NB4 (cell line): ENCODE data around the gene AWAT2.

ENCODE experiments used
- DNase-seq: peaks from one replicate; pipeline ENCODE4 v3.0.0; 2010; ENCODE audit warnings: low read depth
- H3K4me3 ChIP-seq: one replicate; pipeline ENCODE4 v1.5.1; 2011; ENCODE audit warnings: mild to moderate bottlenecking, low read depth, low read length, moderate library complexity
- MYC ChIP-seq: IDR thresholded peaks from 2 replicates; pipeline ENCODE4 v1.6.1; 2011; ENCODE audit warnings: low read depth, low read length
- POLR2A ChIP-seq: IDR thresholded peaks from 2 replicates; pipeline ENCODE4 v1.6.1; 2011; ENCODE audit warnings: mild to moderate bottlenecking; ENCODE audit not compliant: insufficient read length; ENCODE audit errors: extremely low read depth
- TF ChIP-seq, protein P1 (sequence below): IDR thresholded peaks from 2 replicates; pipeline ENCODE4 v1.6.1; 2011; ENCODE audit warnings: low read depth, low read length
- TF ChIP-seq, protein P2 (sequence below): IDR thresholded peaks from one replicate; pipeline ENCODE4 v1.5.1; 2012; ENCODE audit warnings: low read depth, low read length

Gene AWAT2

DNA sequence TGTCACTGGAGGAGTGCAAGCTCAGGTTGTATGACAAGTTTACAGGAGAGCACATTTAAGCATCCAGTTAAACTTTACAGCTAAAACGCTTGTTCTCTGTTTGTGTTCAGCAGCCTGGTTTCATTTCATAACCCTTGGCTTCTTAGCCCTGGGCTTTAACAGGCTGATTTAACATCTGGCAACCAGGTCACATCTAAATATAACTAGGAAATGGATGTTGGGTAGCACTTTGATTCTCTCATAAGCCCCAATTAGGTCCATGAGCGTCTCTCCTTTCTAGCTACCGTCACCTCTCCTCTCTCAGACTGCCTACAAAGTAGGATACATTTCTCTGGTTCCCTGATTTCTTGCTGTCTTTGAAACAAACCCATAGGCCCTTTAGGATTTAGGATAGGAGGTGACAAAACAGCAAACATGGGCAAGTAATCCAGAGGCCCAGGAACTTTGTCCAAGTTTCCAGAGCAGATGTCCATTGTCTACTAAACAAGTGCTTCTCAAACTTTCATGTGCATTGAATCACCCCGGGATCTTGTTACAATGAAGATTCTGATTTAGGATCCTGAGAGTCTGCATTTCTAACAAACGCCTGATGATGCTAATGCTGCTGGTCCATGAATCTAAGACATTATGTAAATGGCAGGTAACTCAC is 35.0 kb upstream of the AWAT2 start:
- TF ChIP-seq, protein P1, sequence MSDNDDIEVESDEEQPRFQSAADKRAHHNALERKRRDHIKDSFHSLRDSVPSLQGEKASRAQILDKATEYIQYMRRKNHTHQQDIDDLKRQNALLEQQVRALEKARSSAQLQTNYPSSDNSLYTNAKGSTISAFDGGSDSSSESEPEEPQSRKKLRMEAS = no peak
- TF ChIP-seq, protein P2, sequence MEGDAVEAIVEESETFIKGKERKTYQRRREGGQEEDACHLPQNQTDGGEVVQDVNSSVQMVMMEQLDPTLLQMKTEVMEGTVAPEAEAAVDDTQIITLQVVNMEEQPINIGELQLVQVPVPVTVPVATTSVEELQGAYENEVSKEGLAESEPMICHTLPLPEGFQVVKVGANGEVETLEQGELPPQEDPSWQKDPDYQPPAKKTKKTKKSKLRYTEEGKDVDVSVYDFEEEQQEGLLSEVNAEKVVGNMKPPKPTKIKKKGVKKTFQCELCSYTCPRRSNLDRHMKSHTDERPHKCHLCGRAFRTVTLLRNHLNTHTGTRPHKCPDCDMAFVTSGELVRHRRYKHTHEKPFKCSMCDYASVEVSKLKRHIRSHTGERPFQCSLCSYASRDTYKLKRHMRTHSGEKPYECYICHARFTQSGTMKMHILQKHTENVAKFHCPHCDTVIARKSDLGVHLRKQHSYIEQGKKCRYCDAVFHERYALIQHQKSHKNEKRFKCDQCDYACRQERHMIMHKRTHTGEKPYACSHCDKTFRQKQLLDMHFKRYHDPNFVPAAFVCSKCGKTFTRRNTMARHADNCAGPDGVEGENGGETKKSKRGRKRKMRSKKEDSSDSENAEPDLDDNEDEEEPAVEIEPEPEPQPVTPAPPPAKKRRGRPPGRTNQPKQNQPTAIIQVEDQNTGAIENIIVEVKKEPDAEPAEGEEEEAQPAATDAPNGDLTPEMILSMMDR = no peak
- TF ChIP-seq POLR2A = no peak
- TF ChIP-seq MYC = no peak
- DNase-seq = no peak
- H3K4me3 ChIP-seq = no peak overlapping the region

DNA sequence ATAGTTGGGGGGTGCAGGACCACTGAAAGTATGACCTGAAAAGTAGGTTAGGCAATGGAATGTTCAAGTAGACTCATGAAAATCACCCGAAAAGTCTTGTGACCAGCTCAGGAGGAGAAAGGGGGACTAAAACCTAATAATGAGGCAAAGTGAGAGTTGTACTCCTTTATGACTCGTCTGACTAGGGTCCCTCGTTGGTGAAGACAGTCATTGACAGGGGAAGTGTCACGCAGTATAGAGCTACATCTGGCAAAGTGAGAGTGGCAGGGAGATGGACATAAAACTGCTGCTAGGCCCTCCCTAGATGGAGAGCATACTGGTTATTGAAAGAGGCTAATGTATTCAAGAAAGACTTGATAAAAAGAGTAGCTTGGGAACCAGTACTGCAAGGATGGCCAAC is 33.0 kb upstream of the AWAT2 start:
- no peak for TF ChIP-seq POLR2A
- no peak for DNase-seq
- no peak overlapping the region for H3K4me3 ChIP-seq

DNA sequence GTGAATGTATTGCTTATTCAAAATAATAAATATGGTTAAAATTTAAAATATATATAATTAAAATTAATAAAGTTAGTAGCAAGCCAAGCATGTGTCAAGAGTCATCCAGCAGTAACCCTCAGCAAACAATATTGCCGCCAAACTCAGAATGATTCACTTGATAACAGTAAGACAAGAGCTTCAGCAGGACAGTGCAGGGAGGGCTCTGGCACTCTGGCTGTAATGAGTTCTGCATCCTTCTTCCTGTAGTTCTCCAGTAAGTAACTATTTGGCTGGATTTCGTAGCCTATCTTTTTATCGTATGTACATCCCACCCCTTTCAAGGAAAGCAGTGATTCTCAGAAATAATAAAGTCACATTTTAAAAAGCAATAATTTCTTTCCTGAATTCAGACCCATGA is 30.1 kb upstream of the AWAT2 start:
- no peak overlapping the region for H3K4me3 ChIP-seq
- DNase-seq = no peak
- TF ChIP-seq, protein P2 = no peak
- TF ChIP-seq POLR2A (no peak), MYC (no peak)
- TF ChIP-seq, protein P1 = no peak

DNA sequence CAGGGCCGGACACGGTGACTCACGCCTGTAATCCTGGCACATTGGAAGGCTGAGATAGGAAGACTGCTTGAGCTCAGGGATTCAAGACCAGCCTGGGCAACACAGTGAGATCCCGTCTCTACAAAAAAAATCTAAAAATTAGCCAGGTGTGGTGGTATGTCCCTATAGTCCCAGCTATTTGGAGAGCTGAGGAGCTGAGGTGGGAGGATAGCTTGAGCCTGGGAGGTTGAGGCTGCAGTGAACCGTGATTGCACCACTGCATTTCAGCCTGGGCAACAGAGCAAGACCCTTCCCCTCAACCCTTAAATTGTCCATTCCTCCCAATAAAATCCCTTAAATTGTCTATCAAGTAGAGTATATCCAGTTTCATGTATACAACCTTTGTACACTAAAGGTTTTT is 29.6 kb upstream of the AWAT2 start:
- H3K4me3 ChIP-seq = no peak overlapping the region
- DNase-seq = no peak
- TF ChIP-seq POLR2A = no peak

DNA sequence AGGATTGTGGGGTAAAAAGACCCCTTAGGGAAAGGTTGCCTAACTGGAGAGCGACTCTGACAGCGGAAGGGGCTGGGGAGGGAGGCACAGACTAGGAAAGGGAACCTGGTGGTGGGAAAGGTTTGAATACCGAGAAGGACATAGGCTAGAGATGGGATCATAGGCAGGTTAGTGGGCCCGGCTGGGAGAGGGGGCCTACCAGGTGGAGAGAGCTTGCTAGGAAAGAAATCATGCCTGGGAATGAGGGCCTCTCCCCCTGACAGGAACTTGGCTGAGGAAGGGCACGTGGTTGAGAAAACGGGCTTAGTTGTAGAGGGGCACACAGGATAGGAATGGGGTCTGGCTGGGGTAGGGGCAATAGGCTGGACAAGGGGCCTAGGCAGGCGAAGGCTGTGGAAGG is 16.9 kb upstream of the AWAT2 start:
- H3K4me3 ChIP-seq = no peak overlapping the region
- TF ChIP-seq, protein P2 = no peak
- TF ChIP-seq MYC = no peak
- DNase-seq = no peak

DNA sequence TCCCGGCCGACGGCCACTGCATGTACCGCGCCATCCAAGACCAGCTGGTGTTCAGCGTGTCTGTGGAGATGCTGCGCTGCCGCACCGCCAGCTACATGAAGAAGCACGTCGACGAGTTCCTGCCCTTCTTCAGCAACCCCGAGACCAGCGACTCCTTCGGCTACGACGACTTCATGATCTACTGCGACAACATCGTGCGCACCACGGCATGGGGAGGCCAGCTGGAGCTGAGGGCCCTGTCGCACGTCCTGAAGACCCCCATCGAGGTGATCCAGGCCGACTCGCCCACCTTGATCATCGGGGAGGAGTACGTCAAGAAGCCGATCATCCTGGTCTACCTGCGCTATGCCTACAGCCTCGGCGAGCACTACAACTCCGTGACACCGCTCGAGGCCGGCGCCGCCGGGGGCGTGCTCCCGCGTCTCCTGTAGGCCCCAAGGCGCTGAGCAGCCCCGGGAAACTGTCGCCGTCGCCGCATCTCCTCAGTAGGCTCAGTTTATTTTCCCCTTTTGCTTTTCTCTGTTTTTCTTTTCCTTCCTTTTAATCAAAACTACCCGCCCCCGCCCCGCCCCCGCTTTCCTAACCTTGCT is 13.3 kb upstream of the AWAT2 start:
- no peak for DNase-seq
- TF ChIP-seq, protein P1 = no peak
- TF ChIP-seq, protein P2 = no peak
- no peak for TF ChIP-seq POLR2A
- no peak for TF ChIP-seq MYC
- H3K4me3 ChIP-seq = no peak overlapping the region

DNA sequence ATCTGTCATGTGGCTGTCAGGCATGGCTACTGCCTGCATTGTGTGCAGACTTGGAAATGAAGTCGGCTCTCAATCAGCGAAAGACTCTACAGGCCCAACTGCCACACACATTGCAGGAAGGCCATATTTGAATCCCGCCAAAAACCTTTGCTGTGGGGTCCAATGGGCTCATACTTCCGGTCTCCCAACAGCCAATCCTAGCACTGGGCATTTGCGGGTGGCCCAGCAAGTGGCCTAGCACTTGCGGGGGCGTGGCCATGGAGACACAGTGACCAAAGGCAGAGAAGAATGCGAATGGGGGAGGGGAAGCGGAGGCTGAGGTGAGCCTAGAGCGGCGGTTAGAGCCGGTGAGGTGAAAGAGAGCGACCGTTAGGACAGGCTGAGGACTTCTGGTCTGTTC is 12.3 kb upstream of the AWAT2 start, which contains the start of gene OTUD6A:
Gene OTUD6A, plus strand, starts transcription at position 382 of the 400 bp plus-strand sequence. CDS start 68 bp downstream, outside the sequence.
- TF ChIP-seq MYC (no peak), POLR2A (no peak)
- TF ChIP-seq, protein P1 = no peak
- TF ChIP-seq, protein P2 = no peak
- no peak within 1 kb of the TSS for H3K4me3 ChIP-seq
- DNase-seq = no peak
